ENCODE results near the gene CRYGB. TPM values are rescaled to one million over a fixed set of nuclear protein-coding genes. Genes with fewer than 3 reads are reported as not detected.

The CRYGB gene
- total RNA-seq, 1 experiment from 2014 or later = not detected

DNA sequence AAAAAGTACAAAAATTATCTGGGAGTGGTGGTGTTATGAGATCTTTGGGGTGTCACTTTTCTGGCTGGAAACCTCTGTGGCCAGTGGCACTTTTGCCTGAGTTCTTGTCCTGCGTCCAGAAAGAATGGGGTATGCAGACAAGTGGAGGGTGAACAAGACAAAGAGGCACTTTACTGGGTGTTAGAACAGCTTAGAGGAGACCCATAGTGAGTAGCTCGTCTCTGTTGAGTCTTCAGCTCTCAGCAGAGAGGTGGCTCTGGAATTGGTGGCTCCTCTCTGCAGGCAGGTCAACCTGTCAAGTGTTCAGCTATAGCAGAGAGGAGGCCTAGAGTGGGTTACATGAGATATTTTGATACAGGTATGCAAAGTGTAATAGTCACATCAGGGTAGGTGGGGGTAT, 47.7 kb downstream of the CRYGB start:
- H2BK15ac ChIP-seq (ENCODE audit: low read depth, low read length) = no peak overlapping the region
- no peak overlapping the region for H3K9ac ChIP-seq (ENCODE audit: extremely low read depth, insufficient read length, low read length)
- H3K27ac ChIP-seq (ENCODE audit: insufficient read length, low read depth, low read length) = no peak overlapping the region
- no peaks in the 10 kb centered on the region for H3K36me3 Mint-ChIP-seq (ENCODE audit: insufficient read depth in 1 of 3, low read depth in 3 of 3)
- H3K18ac ChIP-seq (ENCODE audit: insufficient read length, low read depth, low read length) = no peak overlapping the region
- no peak overlapping the region for H3K4me3 Mint-ChIP-seq
- H2BK12ac ChIP-seq (ENCODE audit: insufficient read length, low read depth, low read length) = no peak overlapping the region
- H4K20me1 ChIP-seq (ENCODE audit: control insufficient read depth, insufficient read depth, insufficient read length) = no peaks in the 10 kb centered on the region
- no peaks in the 10 kb centered on the region for H3K79me1 ChIP-seq (ENCODE audit: insufficient read depth, low read depth, low read length, poor library complexity, severe bottlenecking)
- H3K4me1 Mint-ChIP-seq = peaks cover 7 to 11% of the 10 kb centered on the region in 2 experiments
- H3K4me1 ChIP-seq (ENCODE audit: insufficient read depth, low read length) = no peaks in the 10 kb centered on the region
- H2BK20ac ChIP-seq (ENCODE audit: low read depth, low read length, poor library complexity, severe bottlenecking) = no peak overlapping the region
- H2BK5ac ChIP-seq (ENCODE audit: insufficient read length, low read length) = no peak overlapping the region
- no peaks in the 10 kb centered on the region for H3K9me3 ChIP-seq (ENCODE audit: control insufficient read depth, low read depth, low read length)
- no peaks in the 10 kb centered on the region for H3K23me2 ChIP-seq (ENCODE audit: insufficient read length, low read depth, low read length, poor library complexity, severe bottlenecking)
- H3K4ac ChIP-seq (ENCODE audit: low read depth, low read length) = no peak overlapping the region
- H3T11ph ChIP-seq (ENCODE audit: low read length) = no peak overlapping the region
- no peak overlapping the region for H3K14ac ChIP-seq (ENCODE audit: insufficient read depth, low read length)
- no peaks in the 10 kb centered on the region for H3K27me3 ChIP-seq (ENCODE audit: insufficient read depth, low read length)
- H2AFZ ChIP-seq (ENCODE audit: low read length) = no peak overlapping the region
- DNase-seq = no peak
- no peak overlapping the region for H2AK5ac ChIP-seq (ENCODE audit: insufficient read length, low read length)
- H3K9me3 Mint-ChIP-seq = peaks cover 0 to 3% of the 10 kb centered on the region in 2 experiments; a peak in 1 of 5 replicates
- TF ChIP-seq, protein P1, sequence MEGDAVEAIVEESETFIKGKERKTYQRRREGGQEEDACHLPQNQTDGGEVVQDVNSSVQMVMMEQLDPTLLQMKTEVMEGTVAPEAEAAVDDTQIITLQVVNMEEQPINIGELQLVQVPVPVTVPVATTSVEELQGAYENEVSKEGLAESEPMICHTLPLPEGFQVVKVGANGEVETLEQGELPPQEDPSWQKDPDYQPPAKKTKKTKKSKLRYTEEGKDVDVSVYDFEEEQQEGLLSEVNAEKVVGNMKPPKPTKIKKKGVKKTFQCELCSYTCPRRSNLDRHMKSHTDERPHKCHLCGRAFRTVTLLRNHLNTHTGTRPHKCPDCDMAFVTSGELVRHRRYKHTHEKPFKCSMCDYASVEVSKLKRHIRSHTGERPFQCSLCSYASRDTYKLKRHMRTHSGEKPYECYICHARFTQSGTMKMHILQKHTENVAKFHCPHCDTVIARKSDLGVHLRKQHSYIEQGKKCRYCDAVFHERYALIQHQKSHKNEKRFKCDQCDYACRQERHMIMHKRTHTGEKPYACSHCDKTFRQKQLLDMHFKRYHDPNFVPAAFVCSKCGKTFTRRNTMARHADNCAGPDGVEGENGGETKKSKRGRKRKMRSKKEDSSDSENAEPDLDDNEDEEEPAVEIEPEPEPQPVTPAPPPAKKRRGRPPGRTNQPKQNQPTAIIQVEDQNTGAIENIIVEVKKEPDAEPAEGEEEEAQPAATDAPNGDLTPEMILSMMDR (conservative IDR thresholded peaks at IDR 0.05) = no peak
- no peaks in the 10 kb centered on the region for H3K27me3 Mint-ChIP-seq (ENCODE audit: low read depth)
- H3K27ac Mint-ChIP-seq = no peak overlapping the region
- no peaks in the 10 kb centered on the region for H3K79me2 ChIP-seq (ENCODE audit: insufficient read depth, low read length)
- no peak overlapping the region for H2BK120ac ChIP-seq (ENCODE audit: low read depth, low read length, poor library complexity, severe bottlenecking)
- H4K5ac ChIP-seq (ENCODE audit: insufficient read length, low read depth, low read length) = no peak overlapping the region
- H3K56ac ChIP-seq (ENCODE audit: insufficient read length, low read depth, low read length) = no peak overlapping the region
- WGBS (ENCODE audit: extremely low coverage, insufficient read length, low lambda C conversion rate) = no CpG with 5 or more reads among the region's 2 CpGs
- no peak overlapping the region for H4K91ac ChIP-seq (ENCODE audit: insufficient read length, low read depth, low read length)
- no peak overlapping the region for H3K4me2 ChIP-seq (ENCODE audit: insufficient read depth, insufficient read length, low read length)
- H4K8ac ChIP-seq (replicated peaks; ENCODE audit: insufficient read length, low read depth, low read length) = no peak overlapping the region
- no peak overlapping the region for H3K23ac ChIP-seq (ENCODE audit: insufficient read length, low read depth, low read length)

Data from H9 (cell line).